GM13976 (cell line): ENCODE data around the gene LHFPL5.

Experiments
- DNase-seq: peaks from one replicate; pipeline ENCODE4 v3.0.0; 2012; ENCODE audit warnings: low spot score
- in situ Hi-C: fragments of 300-500 bp; cut with MboI; formaldehyde crosslinking; loops from one replicate; pipeline ENCODE4 v1.12.0; 2022; ENCODE audit warnings: low sequenced_read_pairs, mixed read lengths, inconsistent platforms; ENCODE audit not compliant: unreplicated experiment
- TF ChIP-seq, protein P1 (sequence below): IDR thresholded peaks from 2 replicates; pipeline ENCODE4 v1.5.1; 2012; ENCODE audit warnings: borderline replicate concordance, mild to moderate bottlenecking; ENCODE audit not compliant: insufficient read depth; ENCODE audit errors: extremely low read depth, missing control alignments, control extremely low read depth

Gene LHFPL5

DNA sequence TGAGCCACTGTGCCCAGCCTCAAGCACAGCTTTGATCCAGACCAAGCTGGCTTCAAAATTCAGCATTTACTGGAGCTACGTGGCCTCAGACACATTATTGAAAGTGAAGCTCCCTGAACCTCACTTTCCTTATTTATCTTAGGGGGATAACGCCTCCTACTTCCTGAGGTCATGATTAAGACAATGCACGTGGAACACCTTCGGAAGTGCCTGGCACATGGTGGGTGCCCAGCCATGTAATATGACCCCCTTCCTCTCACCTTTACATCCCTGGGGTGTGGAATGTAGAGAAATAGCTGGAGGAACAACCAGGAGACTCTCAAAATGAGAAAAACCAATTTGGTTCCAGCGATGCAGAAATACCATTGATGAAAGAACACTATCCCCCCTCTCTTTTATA, 6.4 kb upstream of the LHFPL5 start:
- TF ChIP-seq, protein P1, sequence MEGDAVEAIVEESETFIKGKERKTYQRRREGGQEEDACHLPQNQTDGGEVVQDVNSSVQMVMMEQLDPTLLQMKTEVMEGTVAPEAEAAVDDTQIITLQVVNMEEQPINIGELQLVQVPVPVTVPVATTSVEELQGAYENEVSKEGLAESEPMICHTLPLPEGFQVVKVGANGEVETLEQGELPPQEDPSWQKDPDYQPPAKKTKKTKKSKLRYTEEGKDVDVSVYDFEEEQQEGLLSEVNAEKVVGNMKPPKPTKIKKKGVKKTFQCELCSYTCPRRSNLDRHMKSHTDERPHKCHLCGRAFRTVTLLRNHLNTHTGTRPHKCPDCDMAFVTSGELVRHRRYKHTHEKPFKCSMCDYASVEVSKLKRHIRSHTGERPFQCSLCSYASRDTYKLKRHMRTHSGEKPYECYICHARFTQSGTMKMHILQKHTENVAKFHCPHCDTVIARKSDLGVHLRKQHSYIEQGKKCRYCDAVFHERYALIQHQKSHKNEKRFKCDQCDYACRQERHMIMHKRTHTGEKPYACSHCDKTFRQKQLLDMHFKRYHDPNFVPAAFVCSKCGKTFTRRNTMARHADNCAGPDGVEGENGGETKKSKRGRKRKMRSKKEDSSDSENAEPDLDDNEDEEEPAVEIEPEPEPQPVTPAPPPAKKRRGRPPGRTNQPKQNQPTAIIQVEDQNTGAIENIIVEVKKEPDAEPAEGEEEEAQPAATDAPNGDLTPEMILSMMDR, result no peak
- in situ Hi-C loops, result no loop called here

DNA sequence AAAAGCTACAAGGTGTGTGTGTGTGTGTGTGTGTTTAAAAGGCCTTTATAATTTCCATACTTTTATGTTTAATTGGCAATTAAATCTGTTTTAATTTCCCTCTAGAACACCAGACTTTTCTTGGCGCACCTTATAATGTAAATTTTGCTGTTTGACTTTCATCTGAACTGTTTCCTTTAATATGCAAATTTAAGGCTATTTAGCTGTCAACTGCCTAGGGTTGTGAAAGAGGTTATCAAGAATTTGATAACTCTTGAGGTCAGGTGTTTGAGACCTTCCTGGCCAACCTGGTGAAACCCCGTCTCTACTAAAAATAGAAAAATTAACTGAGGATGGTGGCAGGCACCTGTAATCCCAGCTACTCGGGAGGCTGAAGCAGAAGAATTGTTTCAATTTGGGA, 4.0 kb upstream of the LHFPL5 start:
- in situ Hi-C loops, result no loop called here
- no peak for DNase-seq
- TF ChIP-seq, protein P1, result no peak

More for the DNA sequence above, 6.4 kb upstream of the LHFPL5 start:
- no peak for DNase-seq

DNA sequence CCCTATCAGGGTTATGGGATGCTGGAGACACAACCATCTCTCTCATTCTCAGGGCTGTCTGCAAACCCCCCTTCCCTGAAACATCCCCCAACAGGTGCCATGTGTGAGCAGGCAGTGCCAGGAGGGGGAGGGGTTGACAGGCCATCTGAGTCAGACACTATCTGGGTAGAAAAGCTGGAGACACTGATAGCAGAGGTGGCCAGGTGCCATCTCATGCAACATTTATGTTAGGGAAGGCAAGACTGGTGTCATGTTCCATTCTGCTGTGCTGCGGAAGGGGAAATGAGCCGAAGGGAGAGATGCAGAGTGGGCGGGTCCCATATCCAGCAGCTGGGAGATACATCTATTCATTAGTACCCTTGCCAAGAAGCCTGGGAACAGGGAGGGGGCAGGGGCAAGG, 3.5 kb downstream of the LHFPL5 start:
- DNase-seq, result no peak
- TF ChIP-seq, protein P1, result no peak
- in situ Hi-C loops, result no loop called here

DNA sequence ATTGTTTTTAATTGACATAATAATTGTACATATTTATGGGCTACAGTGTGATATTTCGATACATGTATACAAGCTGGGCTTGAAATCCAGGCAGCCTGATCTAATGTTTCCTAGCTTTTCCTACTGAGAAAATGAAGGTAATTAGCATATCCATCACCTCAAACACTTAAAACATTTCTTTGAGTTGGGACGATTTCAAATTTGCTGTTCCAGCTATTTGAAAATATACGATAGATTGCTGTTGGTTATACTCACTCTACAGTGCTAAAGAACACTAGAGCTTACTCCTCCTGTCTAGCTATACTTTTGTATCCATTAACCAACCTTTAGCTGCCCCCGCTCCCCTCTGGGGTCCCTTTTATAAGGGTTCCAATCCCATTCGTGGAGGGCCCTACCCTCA, 4.7 kb downstream of the LHFPL5 start:
- in situ Hi-C loops, result no loop called here
- no peak for DNase-seq
- TF ChIP-seq, protein P1, result no peak

DNA sequence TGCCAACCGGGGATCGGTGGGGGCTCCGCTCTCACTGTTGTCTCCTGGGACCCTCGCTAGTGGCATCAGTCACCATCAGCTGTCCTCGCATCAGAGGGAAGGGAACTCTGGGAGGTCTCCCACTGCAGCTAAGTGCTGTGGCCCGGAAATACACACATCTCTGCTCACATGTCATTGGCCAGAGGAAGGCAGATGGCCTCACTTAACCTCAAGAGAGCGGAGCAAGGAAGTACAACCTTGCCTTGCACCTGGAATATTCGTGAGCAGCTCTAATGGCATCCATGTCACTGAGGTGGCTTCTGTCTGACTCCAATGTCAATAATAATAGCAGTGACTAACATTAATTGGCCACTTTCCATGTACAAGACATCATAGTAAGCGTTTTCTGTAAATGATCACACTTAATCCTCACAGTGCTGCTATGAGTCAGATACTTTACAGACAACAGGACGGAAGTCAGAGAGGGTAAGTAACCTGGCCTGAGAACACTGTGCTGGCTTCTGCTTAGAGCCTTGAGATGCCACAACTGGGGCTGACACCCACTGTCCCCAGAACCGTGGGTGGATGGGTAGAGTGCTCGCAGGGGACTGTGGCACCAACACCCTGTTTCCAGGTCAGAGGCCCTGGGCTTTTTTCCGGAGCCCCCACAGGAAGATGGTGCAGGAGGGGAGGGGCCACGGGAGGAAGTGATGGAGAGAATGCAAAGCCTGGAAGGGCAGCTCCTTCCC, 6.0 kb downstream of the LHFPL5 start:
- no peak for DNase-seq
- in situ Hi-C loops, result no loop called here
- TF ChIP-seq, protein P1, result no peak

DNA sequence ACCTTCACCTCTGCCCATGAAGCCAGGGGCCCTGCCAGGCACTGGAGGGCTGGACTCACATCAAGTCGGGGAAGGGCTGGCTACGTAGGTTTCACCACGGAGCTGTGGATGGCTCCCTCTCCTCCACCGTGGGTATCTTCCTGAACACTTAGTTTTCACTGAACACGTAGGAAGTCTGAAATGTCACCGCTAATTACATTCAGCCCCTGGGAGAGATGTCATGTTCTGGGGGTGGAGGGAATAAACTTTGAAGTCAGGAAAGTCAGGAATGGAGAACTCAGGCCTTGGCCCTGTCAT, 6.5 kb downstream of the LHFPL5 start:
- DNase-seq, result no peak
- in situ Hi-C loops, result no loop called here
- TF ChIP-seq, protein P1, result no peak
